ENCODE data around the gene CNGB1. TPM values are rescaled to one million over a fixed set of nuclear protein-coding genes. Genes with fewer than 3 reads are reported as not detected.

The CNGB1 gene
- total RNA-seq, 3 donors from 2014 or later = not detected

DNA sequence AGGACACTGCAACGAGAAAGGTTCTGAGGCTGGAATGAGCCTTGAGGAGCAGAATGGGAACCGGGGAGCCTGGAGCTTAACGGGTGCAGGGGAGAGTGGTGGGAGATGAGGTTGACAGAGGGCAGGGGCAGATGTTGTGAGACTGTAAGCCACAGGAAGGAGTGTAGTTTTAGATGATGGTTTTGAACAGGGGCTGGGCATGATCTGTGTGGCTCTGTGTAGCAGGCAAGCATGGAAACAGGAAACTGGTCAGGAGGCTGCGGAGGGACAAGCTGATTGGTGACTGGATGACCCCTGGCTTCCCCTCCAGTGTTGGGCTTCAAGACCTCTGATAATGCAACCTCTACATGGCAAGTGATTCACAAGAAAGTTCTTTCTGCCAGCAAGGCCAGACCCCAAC lies 1.4 kb upstream of the CNGB1 start:
- H3K9me3 Mint-ChIP-seq = no peaks in the 10 kb centered on the region
- no peaks in the 10 kb centered on the region for H3K36me3 Mint-ChIP-seq (ENCODE audit: insufficient read depth)
- ATAC-seq (no peak), DNase-seq (no peak)
- peaks cover 2% of the 10 kb centered on the region for H3K27me3 Mint-ChIP-seq (ENCODE audit: low read depth)
- H3K4me1 Mint-ChIP-seq (ENCODE audit: low read depth) = no peaks in the 10 kb centered on the region
- H3K4me3 Mint-ChIP-seq = no peak overlapping the region

DNA sequence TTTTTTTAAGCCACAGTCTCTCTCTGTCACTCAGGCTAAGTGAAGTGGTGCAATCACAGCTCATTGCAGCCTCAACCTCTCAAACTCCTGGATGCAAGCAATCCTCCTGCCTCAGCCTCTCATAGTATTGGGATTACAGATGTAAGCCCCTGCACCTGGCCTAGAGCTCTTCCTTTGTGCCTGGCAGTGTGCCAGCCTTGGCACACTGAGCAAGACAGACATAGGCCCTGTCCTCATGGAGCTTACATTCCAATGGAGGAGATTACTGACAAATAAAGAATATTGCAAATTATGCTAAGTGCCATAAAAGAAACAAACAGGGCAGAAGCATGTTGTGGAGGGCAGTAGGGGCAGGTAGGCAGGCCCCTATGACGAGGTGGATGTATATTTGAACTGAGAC lies 920 bp upstream of the CNGB1 start:
- Mint-ChIP-seq H3K9me3 (no peaks in the 10 kb centered on the region), H3K36me3 (ENCODE audit: insufficient read depth) (no peaks in the 10 kb centered on the region), H3K27me3 (ENCODE audit: low read depth) (peaks cover 2% of the 10 kb centered on the region), H3K4me1 (ENCODE audit: low read depth) (no peaks in the 10 kb centered on the region), H3K4me3 (no peak overlapping the region)
- DNase-seq (no peak), ATAC-seq (no peak)

DNA sequence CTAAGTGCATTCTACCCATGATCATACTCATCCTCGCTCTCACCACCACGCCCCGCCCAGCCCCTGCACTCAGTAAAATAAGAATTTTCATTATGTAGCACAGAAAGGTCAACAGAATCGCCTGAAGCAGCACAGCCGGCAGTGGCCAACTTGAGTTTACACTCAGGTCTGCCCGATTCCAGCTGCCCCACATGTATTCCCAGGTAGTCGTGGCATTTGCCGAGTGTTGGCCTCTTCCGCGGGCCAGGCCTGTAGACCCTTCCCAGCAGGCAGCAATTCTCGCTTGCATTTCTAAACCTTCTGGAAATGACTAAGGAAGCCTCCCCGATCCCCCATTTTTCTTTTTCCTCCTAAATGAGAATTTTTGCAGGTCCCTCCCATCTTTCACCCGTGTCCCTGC lies 609 bp downstream of the CNGB1 start:
- DNase-seq (no peak), ATAC-seq (no peak)
- H3K27me3 Mint-ChIP-seq (ENCODE audit: low read depth) = peaks cover 2% of the 10 kb centered on the region
- no peaks in the 10 kb centered on the region for H3K4me1 Mint-ChIP-seq (ENCODE audit: low read depth)
- no peaks in the 10 kb centered on the region for H3K36me3 Mint-ChIP-seq (ENCODE audit: insufficient read depth)
- no peak overlapping the region for H3K4me3 Mint-ChIP-seq
- no peaks in the 10 kb centered on the region for H3K9me3 Mint-ChIP-seq

DNA sequence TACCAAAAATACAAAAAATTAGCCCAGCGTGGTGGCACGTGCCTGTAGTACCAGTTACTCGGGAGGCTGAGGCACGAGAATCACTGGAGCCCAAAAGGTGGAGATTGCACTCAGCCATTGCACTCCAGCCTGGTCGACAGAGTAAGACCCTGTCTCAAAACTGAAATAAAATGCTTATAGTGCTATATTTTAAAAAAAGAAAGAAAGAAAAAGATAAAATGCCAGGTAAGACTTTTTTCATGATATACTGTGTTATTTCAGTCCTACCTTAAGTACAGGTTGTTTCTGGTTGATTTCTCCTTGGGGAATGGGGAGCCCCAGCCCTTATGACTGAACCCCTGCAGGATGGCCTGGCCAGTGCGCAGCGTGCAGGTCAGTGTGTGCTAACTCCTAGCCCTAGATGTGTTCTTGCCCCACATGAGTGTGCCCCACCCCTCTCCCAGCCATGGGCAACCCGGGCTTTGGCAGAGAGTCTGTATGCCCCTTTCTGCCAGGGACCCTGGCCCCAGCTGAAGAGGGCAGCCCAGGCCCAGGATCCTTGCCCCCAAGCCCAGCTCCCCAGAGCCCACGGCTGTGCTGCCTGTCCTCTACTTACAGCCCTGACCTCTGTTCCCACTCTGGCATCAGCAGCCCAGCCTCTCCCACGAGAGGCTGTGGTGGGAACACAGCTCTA lies 1.3 kb downstream of the CNGB1 start:
- ATAC-seq = no peak
- Mint-ChIP-seq H3K9me3 (no peaks in the 10 kb centered on the region), H3K36me3 (ENCODE audit: insufficient read depth) (no peaks in the 10 kb centered on the region), H3K4me3 (no peak overlapping the region), H3K4me1 (ENCODE audit: low read depth) (no peaks in the 10 kb centered on the region), H3K27me3 (ENCODE audit: low read depth) (peaks cover 2% of the 10 kb centered on the region)
- no peak for DNase-seq

DNA sequence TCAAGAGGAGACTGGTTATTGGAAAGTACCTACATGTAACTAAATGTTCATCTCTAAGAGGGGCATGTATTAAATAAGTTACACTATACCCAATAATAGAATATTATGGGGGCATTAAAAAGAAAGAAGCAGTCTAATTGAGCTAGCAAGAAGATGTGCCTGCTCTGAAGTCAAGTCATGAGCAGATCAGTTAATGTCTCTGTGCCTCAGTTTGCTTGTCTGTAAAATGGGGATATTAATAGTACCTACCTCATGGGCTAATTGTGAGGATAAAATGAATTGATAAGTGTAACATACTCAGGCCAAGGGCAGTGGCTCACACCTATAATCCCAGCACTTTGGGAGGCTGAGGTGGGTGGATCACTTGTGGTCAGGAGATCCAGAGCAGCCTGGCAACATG lies 3.0 kb downstream of the CNGB1 start:
- Mint-ChIP-seq H3K27me3 (ENCODE audit: low read depth) (peaks cover 2% of the 10 kb centered on the region), H3K4me3 (no peak overlapping the region), H3K9me3 (no peaks in the 10 kb centered on the region), H3K4me1 (ENCODE audit: low read depth) (no peaks in the 10 kb centered on the region), H3K36me3 (ENCODE audit: insufficient read depth) (no peaks in the 10 kb centered on the region)
- DNase-seq (no peak), ATAC-seq (no peak)

DNA sequence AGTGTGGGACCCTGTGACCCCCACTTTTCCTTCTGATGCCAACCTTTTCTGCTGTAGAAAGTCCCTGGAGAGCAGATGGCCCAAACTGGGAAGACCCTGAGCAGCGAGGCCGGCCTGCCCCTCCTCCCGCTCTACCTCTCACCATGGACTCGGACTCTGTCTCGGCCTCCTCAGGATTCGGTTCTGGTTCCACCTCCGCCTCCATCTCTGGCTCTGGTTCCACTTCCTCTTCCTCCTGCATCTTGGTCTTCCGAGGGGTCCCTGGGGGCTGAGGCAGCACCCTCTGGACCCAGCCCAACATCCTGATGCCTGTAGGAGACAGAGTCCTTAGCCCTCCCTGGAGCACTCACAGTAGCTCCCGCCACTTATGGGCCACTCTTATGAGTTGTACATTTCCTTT lies 3.9 kb downstream of the CNGB1 start:
- peaks cover 2% of the 10 kb centered on the region for H3K27me3 Mint-ChIP-seq (ENCODE audit: low read depth)

DNA sequence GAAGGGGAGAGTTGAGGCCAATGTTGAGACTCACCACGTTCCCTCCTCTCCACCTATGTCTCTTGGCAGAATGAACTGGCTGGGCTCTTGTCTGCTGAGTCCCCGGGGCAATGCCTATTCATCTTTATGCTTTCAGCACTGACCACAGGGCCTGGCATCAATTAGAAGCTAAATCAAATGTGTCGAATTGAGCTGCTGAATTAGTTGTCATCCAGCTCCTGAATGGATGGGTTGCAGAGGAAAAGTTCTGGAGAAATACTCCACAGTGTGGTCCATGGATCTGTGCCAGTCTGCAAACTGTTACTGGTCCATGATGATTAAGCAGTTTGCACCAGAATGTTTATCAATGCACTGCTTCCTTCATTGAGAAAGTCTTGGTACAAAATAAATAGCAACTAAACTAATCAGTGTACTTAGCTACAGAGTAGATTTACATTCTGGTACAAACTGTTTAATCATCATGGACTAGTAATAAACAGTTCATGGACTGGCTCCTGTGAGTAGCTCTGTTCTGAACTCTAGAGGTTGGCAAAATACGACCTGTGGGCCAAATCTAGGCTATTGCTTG lies 4.6 kb downstream of the CNGB1 start:
- peaks cover 2% of the 10 kb centered on the region for H3K27me3 Mint-ChIP-seq (ENCODE audit: low read depth)
- no peak overlapping the region for H3K4me3 Mint-ChIP-seq
- no peaks in the 10 kb centered on the region for H3K9me3 Mint-ChIP-seq
- DNase-seq (no peak), ATAC-seq (no peak)
- H3K36me3 Mint-ChIP-seq (ENCODE audit: insufficient read depth) = no peaks in the 10 kb centered on the region
- no peaks in the 10 kb centered on the region for H3K4me1 Mint-ChIP-seq (ENCODE audit: low read depth)

More for the DNA sequence above, 3.9 kb downstream of the CNGB1 start:
- ATAC-seq = no peak
- no peaks in the 10 kb centered on the region for H3K9me3 Mint-ChIP-seq
- H3K4me3 Mint-ChIP-seq = no peak overlapping the region
- no peaks in the 10 kb centered on the region for H3K36me3 Mint-ChIP-seq (ENCODE audit: insufficient read depth)
- H3K4me1 Mint-ChIP-seq (ENCODE audit: low read depth) = no peaks in the 10 kb centered on the region
- no peak for DNase-seq

DNA sequence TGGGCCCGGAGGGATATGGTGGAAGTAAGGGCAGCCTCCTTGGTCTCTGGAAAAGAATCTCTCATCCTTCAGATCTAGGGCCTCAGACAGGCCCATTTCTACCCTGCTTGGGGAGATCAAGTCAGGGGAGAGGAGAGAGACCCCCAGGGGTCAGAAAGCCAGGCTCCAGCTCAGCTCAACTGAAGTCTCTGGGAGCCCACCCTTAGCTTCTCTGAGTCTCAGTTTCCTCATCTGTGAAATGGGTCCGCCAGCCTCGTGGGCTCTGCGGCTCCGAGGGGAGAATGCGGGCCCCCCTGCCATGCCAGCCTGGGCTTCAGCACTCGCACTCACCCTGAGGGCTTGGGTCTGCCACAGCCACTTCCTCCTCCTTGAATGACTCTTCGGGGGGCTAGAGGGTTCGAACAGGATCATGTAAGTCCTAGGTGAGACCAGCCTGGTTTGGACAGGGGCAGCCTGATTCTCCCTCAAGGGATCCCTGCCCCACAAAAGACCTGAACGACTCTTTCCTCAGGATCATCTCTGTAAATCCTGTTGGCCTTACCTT lies 6.7 kb downstream of the CNGB1 start:
- ATAC-seq (no peak), DNase-seq (no peak)
- H3K4me1 Mint-ChIP-seq (ENCODE audit: low read depth) = no peaks in the 10 kb centered on the region
- no peaks in the 10 kb centered on the region for H3K9me3 Mint-ChIP-seq
- no peak overlapping the region for H3K4me3 Mint-ChIP-seq
- no peaks in the 10 kb centered on the region for H3K27me3 Mint-ChIP-seq (ENCODE audit: low read depth)
- H3K36me3 Mint-ChIP-seq (ENCODE audit: insufficient read depth) = no peaks in the 10 kb centered on the region

DNA sequence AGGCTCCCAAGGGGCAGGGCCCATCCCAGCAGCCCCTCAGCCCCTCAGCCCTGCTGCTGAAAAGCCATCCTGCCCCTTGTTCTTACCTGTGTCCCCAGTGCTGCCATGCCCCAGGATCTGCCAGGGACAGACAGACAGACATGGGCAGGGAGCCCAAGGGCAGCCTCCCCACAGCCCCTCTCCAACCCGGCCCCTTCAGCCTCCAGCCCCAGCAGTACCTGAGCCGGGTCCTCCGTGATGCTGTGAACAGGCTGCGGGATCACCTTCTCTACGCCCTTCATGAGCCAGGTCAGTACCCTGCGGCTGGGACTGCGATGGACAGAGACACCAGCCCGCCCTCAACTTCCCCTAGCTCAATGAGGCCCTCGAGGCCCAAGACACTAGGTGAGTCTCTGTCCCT lies 8.2 kb downstream of the CNGB1 start:
- Mint-ChIP-seq H3K27me3 (ENCODE audit: low read depth) (no peaks in the 10 kb centered on the region), H3K9me3 (no peaks in the 10 kb centered on the region), H3K36me3 (ENCODE audit: insufficient read depth) (no peaks in the 10 kb centered on the region), H3K4me1 (ENCODE audit: low read depth) (no peaks in the 10 kb centered on the region), H3K4me3 (no peak overlapping the region)
- ATAC-seq = no peak
- DNase-seq = no peak

DNA sequence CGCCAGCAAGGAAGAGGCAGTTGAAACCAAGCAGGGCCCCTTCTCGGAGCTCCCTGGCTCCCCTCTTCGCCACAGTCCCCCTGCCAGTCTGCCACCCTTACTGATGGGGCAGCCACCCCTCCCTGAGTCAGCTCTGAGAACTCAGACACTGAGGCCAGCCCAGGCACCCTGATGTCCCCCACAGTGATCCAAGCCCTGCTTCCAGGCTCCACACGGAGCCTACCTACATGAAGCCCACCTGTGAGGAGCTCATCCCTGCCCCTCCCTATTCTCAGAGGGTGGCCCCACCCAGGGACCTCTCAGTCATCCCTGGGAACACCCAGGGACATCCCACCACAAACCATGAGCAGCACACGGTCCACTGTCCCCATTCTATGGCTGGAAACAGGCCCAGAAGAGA lies 8.9 kb downstream of the CNGB1 start:
- Mint-ChIP-seq H3K27me3 (ENCODE audit: low read depth) (no peaks in the 10 kb centered on the region), H3K4me1 (ENCODE audit: low read depth) (no peaks in the 10 kb centered on the region), H3K9me3 (no peaks in the 10 kb centered on the region), H3K36me3 (ENCODE audit: insufficient read depth) (no peaks in the 10 kb centered on the region), H3K4me3 (no peak overlapping the region)
- ATAC-seq (no peak), DNase-seq (no peak)

DNA sequence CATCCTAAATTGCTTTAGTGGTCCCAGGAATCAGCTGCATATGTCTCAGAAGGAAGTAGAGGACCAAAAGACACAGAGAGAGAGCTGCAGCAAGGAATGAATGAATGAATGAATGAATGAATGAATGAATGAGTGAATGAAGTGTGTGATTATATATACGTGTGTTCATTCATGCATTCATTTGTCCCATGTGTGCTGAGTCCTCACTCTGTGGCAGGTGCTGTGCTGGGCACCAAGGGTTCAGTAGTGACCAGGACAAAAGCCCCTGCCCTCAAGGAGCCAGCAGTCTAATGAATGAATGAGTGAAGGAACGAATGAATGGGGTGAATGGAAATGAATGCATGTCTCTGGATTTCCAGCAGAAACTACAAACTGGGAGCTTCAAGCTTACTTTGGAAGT lies 9.4 kb downstream of the CNGB1 start:
- Mint-ChIP-seq H3K4me1 (ENCODE audit: low read depth) (no peaks in the 10 kb centered on the region), H3K27me3 (ENCODE audit: low read depth) (no peaks in the 10 kb centered on the region)

DNA sequence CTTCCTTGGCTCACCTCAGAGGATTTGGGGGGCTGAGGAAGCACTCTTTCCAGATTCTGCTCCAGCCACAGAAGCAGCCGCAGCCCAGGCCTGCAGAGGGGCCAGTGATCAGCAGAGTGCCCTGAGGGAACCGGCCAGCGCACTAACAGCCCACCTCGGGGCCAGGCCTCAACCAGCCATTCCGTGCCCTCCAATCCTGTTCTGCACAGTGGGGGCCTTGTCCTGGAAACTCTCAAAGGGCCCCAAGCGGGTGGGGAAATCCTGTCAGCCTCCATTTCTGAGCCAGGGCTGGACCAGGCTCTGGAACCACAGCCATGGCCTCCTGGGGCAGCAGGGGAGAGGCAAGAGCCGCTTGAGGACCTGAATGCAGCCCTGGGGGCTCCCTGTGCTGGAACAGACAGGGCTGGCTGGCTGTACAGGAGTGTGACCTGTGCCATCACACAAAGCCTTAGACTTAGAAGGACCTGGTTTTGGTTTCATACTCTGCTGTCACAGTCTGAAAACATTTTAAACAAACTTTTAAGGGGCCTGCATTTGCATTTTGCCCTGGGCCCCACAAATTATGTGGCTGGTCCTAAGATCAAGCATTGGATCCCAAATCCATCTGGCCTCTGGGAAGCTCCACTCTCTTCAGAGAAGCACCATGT lies 10.0 kb downstream of the CNGB1 start:
- H3K4me1 Mint-ChIP-seq (ENCODE audit: low read depth) = no peaks in the 10 kb centered on the region
- H3K27me3 Mint-ChIP-seq (ENCODE audit: low read depth) = no peaks in the 10 kb centered on the region
- no peaks in the 10 kb centered on the region for H3K9me3 Mint-ChIP-seq
- ATAC-seq (no peak), DNase-seq (no peak)
- H3K36me3 Mint-ChIP-seq (ENCODE audit: insufficient read depth) = no peaks in the 10 kb centered on the region
- no peak overlapping the region for H3K4me3 Mint-ChIP-seq

More for the DNA sequence above, 9.4 kb downstream of the CNGB1 start:
- DNase-seq (no peak), ATAC-seq (no peak)
- Mint-ChIP-seq H3K9me3 (no peaks in the 10 kb centered on the region), H3K4me3 (no peak overlapping the region), H3K36me3 (ENCODE audit: insufficient read depth) (no peaks in the 10 kb centered on the region)

DNA sequence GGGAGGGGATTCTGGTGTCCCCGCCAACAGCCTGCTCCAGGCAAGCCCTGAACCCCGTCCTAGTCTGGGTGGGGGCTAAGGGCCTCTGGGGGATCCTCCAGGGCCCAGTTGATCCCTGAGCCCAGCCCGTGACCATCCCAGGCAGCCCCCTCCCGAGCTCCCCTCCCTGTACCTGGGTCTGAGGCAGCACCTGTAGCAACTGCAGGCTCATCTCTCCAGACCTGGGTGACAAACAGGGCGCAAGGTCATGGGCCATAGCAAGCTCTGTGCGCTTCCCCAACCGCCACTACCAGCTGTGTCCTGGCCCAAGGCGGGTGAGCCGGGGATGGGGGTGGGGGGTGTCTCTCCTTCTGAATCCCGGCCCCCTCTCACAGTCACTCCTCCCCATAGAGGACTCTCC lies 10.6 kb downstream of the CNGB1 start:
- no peaks in the 10 kb centered on the region for H3K36me3 Mint-ChIP-seq (ENCODE audit: insufficient read depth)
- ATAC-seq (no peak), DNase-seq (no peak)
- no peaks in the 10 kb centered on the region for H3K4me1 Mint-ChIP-seq (ENCODE audit: low read depth)
- no peaks in the 10 kb centered on the region for H3K27me3 Mint-ChIP-seq (ENCODE audit: low read depth)
- no peak overlapping the region for H3K4me3 Mint-ChIP-seq
- no peaks in the 10 kb centered on the region for H3K9me3 Mint-ChIP-seq

DNA sequence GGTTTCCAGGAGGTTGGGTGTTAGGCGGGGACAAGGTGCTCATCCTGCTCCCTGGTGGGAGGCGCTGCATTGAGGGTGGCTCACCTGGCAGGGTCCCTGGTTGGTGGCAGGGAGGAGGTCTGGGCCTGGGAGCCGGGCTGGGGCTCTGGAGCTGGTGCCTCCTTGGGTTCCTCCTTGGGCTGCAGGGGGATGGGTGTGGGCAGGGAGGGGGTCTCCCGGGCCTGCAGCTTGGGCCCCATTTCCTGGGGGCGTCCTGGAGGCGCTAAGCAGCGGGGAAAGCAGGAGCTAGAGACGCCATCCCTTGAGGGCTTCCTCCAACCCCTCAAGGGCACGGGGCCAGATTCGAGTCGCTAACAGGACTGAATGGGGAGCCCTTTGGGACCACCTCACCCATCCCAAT lies 11.1 kb downstream of the CNGB1 start:
- H3K9me3 Mint-ChIP-seq = no peaks in the 10 kb centered on the region
- DNase-seq = no peak
- H3K27me3 Mint-ChIP-seq (ENCODE audit: low read depth) = no peaks in the 10 kb centered on the region
- H3K4me1 Mint-ChIP-seq (ENCODE audit: low read depth) = no peaks in the 10 kb centered on the region
- no peak overlapping the region for H3K4me3 Mint-ChIP-seq
- ATAC-seq = no peak
- H3K36me3 Mint-ChIP-seq (ENCODE audit: insufficient read depth) = no peaks in the 10 kb centered on the region

DNA sequence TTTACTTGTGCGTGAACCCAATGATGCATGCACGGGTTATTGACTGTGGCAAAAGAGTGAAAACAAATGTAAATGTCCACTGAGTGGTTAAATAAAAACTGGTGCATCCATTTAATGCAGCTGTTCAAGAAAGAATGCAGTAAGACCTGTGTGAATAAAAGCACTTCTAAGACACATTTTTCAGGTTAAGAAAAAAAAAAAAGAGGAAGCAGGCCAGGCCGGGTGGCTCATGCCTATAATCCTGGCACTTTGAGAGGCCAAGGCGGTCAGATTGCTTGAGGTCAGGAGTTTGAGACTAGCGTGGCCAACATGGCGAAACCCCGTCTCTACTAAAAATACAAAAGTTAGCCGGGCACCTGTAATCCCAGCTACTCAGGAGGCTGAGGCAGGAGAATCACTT lies 11.8 kb downstream of the CNGB1 start:
- H3K4me1 Mint-ChIP-seq (ENCODE audit: low read depth) = no peaks in the 10 kb centered on the region
- no peak for ATAC-seq
- H3K36me3 Mint-ChIP-seq (ENCODE audit: insufficient read depth) = no peaks in the 10 kb centered on the region
- H3K27me3 Mint-ChIP-seq (ENCODE audit: low read depth) = no peaks in the 10 kb centered on the region
- no peak for DNase-seq
- H3K9me3 Mint-ChIP-seq = no peaks in the 10 kb centered on the region
- no peak overlapping the region for H3K4me3 Mint-ChIP-seq
